EH (cell line): ENCODE results near the gene GPC4.

ENCODE experiments used
- DNase-seq: peaks from one replicate; pipeline ENCODE4 v3.0.0-alpha.2; 2015; ENCODE audit warnings: low read depth

GPC4 gene

GRCh38 chrX:133415276-133416105 lies at the start of gene GPC4:
TSS of gene GPC4 (minus strand) at chrX:133415489. CDS start at chrX:133414965, 524 bp downstream.
- peak; percentile 0 for DNase-seq

- DNase-seq = no peak
These were observed 45.9 kb upstream of the GPC4 start for GRCh38 chrX:133461231-133461630.

DNA sequence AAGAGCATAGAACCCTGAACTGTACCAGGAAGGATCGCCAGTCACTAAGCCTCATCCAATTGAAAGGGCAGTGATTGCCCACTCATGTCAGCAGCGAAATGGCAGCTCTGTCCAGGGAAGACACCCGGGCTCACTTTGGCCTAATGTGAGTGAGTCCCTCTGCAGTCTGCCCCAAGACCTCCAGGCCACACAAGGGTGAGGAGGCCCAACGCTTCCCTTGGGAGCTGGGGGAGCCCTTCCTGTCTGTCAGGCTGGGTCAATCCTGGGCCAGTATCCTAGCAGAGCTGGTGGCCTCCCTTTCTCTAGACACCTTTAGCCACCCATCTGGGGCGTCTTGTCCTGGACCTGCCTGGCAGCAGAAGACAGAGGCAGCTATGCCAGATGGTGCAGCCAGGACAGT lies 39.6 kb upstream of the GPC4 start:
- DNase-seq = no peak

DNA sequence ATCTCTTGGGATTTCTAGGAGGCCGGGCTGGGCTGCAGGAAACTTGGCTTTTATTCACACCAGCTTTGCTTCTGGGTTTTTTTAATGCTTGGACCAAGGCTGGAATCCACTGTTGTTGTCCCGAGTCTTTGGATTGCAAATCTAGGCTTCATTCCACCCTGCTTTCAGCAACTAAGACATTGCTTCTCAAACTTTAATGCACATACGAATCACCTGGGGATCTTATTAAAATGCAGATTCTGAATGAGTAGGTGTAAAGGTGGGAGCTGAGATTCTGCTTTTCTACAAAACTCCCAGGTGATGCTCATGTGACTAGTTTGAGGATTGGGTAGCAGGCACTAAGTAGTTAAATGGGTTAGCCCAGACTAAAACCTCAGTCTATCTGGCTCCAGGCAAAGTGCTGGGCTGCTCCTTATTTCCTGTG lies 39.2 kb upstream of the GPC4 start:
- DNase-seq = no peak

DNA sequence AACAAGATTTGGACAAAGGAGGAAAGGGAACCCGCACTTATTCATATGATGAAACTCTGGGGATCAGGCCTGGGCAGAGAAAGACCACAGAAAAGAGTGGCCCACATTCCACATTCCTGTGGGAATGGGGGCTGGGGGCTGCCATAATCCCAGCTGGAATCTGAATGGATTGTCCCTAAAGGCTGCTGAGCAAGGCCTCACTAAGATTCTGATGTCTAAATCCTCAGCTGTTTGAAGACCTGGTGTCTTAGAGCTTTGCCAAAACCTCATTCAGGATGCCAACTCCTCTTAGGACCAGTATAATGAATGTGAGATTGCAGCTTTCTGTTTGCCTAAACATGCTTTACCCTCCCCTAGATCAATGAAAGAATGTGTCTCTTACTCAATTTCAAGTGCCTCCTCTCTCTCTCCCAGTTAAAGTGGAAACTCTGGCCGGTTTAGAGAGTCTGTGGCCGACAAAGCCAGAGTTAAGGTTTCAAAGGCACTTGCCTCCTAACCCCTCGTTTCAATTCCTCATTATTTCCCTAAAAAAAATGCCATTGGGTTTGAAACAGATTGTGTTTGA lies 33.3 kb upstream of the GPC4 start:
- no peak for DNase-seq

GRCh38 chrX:133444952-133445831 lies 29.9 kb upstream of the GPC4 start:
- no peak for DNase-seq

DNA sequence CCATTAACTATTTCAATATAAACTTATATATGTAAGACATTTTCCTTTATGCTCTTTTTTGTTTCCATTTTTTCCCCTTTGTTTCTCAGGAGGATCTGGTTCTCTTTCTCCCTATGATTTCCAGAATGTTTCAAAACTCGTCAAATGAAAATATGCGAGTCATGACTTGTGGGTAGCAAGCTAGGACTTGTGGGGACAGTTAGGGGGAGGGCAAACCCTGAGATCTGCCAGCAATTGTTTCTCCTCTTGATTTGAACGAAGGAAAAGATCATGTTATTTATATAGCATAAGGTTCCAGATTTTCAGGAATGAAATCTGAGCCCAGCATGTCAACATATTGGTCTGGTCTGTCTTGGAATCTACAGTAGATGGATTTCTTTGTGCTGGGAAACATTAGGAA lies 28.9 kb upstream of the GPC4 start:
- no peak for DNase-seq

- DNase-seq = no peak
These were observed 25.5 kb upstream of the GPC4 start for GRCh38 chrX:133440797-133441163.

DNA sequence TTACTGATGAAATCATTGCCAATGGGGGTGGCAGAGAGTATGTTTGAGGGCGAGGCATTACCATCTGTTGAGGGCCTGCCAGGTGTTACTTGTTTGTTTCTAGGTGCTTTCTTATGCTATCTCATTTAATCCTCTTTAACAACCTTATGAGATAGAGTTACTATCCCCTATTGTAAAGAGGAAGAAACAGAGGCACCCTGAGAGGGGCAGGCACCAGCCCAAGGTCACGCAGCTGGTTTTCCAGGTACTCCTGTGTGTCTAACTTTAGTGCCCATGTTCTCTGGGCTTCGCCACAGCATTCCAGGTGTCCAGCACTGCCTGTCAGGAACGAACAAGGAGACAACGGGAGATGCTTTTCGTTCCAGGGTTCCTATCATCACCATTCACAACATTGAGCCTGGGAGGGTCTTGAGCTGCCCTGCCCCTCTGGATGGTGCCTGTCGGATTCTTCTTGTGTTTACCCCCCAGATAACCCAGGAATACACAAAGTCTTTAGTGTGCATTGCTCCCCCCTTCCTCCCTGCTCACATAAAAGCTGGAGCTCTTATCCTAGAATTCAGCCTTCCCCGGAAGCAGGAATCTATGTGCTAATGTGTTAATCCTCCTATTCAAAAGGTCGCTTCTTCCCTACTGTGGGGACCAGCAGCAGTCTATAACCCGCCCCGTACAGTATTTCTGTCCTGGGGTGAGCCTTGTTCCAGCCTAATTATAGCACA lies 24.9 kb upstream of the GPC4 start:
- DNase-seq = no peak

- no peak for DNase-seq
These were observed 22.5 kb upstream of the GPC4 start for GRCh38 chrX:133437766-133438165.

DNA sequence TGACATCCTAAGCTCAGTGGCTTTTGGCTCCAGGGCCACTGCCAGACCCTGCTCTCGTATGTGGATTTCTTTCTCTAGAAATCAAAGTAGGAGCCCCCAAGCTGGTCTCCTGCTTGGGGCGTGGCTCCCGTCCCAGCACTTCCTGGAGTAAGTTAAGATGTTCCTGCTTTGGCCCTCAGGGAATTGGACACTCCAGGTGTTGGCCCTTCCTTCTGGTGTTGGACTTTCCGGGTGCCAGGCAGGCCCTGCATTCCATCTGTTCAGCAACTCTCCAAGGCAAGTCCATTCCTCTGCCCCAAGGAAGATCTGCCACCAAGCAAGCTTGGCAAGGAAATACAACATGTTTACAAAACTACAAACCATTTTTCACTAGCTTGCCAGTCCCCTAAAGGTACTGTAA lies 22.1 kb upstream of the GPC4 start:
- DNase-seq = no peak

DNA sequence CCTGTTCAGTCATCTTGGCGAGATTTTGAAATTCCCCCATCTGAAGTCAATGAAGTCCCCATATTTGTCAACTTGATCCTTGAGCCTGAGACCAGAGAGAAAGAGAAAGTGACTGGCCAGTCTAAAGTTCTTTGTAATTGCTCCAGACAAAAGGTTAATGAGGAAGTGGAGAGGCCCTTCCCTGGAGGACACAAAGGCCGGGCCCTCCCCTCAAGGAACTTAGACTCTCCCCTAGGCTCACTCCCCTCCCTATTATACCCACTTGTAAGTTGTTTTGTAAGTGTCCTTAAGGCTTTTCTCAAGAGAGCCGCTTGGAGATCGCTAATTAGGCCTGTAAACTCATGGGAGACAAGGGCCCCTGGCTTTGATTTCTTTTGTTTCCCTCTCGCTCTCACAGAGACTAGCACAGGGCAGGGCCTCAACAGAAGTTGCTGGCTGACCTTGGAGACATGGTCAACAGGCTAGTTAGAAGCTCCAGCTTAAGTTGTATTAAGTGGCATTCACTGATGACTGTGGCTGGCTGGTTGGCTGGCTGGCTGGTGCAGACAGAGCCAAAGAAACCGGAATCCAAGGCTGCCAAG lies 20.3 kb upstream of the GPC4 start:
- DNase-seq = no peak

GRCh38 chrX:133434197-133434820 lies 19.0 kb upstream of the GPC4 start:
- no peak for DNase-seq

GRCh38 chrX:133419911-133420310 lies 4.6 kb upstream of the GPC4 start:
- no peak for DNase-seq

GRCh38 chrX:133418588-133418987 lies 3.3 kb upstream of the GPC4 start:
- no peak for DNase-seq

- no peak for DNase-seq
These were observed 2.1 kb upstream of the GPC4 start for GRCh38 chrX:133417364-133417763.

DNA sequence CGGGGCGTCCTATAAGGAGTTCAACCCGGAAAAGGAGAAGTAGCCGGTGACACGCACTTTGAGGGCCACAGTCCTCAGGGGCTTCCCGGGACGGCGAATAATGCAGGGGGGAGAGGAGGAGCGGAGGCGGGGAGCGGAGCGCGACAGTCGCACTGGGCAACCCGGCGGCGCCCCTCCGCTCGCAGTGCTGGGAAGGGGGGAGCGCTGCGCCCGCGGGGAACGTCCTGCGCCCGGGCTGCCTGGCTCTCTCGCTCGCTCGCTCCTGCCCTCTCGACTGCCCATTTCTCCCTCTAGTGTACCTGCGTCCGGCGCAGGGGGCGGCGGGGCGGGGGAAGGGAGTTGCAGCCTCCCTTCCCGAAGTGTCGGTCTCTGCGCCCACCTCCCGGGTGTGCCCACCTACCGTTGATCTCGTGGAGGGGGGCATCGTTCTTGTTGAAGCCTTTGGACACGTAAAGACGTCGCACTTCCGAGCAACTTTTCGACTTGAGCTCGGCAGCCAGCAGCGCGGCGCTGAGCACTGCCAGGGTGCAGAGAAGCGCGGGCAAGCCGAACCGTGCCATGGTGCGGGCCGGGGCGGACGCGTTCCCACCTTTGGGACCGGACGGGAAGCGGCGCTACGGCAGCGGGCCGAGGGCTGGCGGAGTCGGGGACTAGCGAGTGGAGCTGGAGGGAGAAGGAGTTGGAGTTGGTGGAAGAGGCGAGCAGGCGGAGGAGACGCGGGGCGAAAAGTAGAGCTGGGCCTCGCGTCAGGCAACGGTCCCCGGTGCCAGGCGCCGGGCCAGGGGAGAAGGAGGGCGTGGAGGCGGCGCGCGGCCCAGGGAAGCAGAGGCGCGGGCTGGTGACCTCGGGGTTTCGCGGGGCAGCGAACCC lies 648 bp downstream of the GPC4 start:
- no peak for DNase-seq

GRCh38 chrX:133413218-133413925 lies 1.9 kb downstream of the GPC4 start:
- DNase-seq = no peak

- DNase-seq = no peak
These were observed 2.6 kb downstream of the GPC4 start for GRCh38 chrX:133412665-133413064.

- peak; percentile 16 for DNase-seq
These were observed 3.0 kb downstream of the GPC4 start for GRCh38 chrX:133412246-133412645.
